HCT116 (cell line): ENCODE data around the gene SPINK5.

Experiments
- CEBPB ChIP-seq: IDR thresholded peaks from 2 replicates; pipeline ENCODE4 v1.6.1; 2012; ENCODE audit warnings: low read depth
- CTCF ChIP-seq, 3 experiments: fragments of 200-600 bp in 1 of 3; sonication (generic) in 1 of 3; IDR thresholded peaks in 2 of 3; conservative IDR thresholded peaks in 1 of 3; 2 replicates each; pipeline ENCODE4 v1.5.1; 2012 to 2017; ENCODE audit warnings: low read depth in 2 of 3, low read length in 2 of 3, antibody characterized with exemption in 1 of 3, borderline replicate concordance in 1 of 3, control low read depth in 1 of 3, mild to moderate bottlenecking in 1 of 3, mixed read lengths in 1 of 3, mixed run types in 1 of 3, moderate library complexity in 1 of 3; ENCODE audit not compliant: insufficient read depth in 1 of 3
- EGR1 ChIP-seq: IDR thresholded peaks from 2 replicates; pipeline ENCODE4 v1.6.1; 2012; ENCODE audit warnings: low read depth
- EZH2phosphoT487 ChIP-seq: fragments of 200-600 bp; IDR thresholded peaks from 2 replicates; pipeline ENCODE4 v1.6.1; 2018; ENCODE audit warnings: antibody characterized with exemption, borderline replicate concordance
- POLR2A ChIP-seq: IDR thresholded peaks from 2 replicates; pipeline ENCODE4 v1.7.0; 2011; ENCODE audit warnings: borderline replicate concordance; ENCODE audit not compliant: insufficient read depth, insufficient read length; ENCODE audit errors: extremely low read depth
- POLR2AphosphoS5 ChIP-seq: IDR thresholded peaks from 2 replicates; pipeline ENCODE4 v1.6.1; 2011; ENCODE audit warnings: mild to moderate bottlenecking, low read depth, low read length, moderate library complexity
- RAD21 ChIP-seq: IDR thresholded peaks from 2 replicates; pipeline ENCODE4 v1.6.1; 2012; ENCODE audit warnings: low read depth, mild to moderate bottlenecking
- REST ChIP-seq: IDR thresholded peaks from 2 replicates; pipeline ENCODE4 v1.6.1; 2012; ENCODE audit warnings: low read depth
- ZFX ChIP-seq: fragments of 450-650 bp; IDR thresholded peaks from 2 replicates; pipeline ENCODE4 v1.6.1; 2017
- ZNF274 ChIP-seq: fragments of 200-500 bp; sonication (Bioruptor generic); IDR thresholded peaks from 2 replicates; pipeline ENCODE4 v1.6.1; 2014; ENCODE audit warnings: mild to moderate bottlenecking, low read depth, low read length, inconsistent platforms
- TF ChIP-seq, protein P1 (sequence below): IDR thresholded peaks from 2 replicates; pipeline ENCODE4 v1.6.1; 2012

GRCh38 chr5:148094336-148094735 is 30.6 kb downstream of the SPINK5 start:
- TF ChIP-seq RAD21 (no peak), EZH2phosphoT487 (no peak), REST (no peak), CTCF (IDR thresholded peaks at IDR 0.05 in 2 of 3, conservative IDR thresholded peaks at IDR 0.05 in 1 of 3; ENCODE audit: borderline replicate concordance in 1 of 3, insufficient read depth in 1 of 3, low read depth in 2 of 3, low read length in 2 of 3) (no peak), ZNF274 (no peak), POLR2A (no peak), CEBPB (no peak), POLR2AphosphoS5 (no peak), EGR1 (no peak), ZFX (no peak)
- TF ChIP-seq, protein P1, sequence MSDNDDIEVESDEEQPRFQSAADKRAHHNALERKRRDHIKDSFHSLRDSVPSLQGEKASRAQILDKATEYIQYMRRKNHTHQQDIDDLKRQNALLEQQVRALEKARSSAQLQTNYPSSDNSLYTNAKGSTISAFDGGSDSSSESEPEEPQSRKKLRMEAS = no peak
